LNCaP clone FGC (cell line): ENCODE data around the gene NUP214.
"Not testable (repeated sequence)": the region's sequence is repeated elsewhere in the genome, so short reads cannot be mapped to it uniquely, and the experiment has no call there.

Source experiments
- DNase-seq: peaks from one replicate; pipeline ENCODE4 v3.0.0-alpha.2; 2011; ENCODE audit warnings: low read depth
- H3K4me3 ChIP-seq: 2 replicates; pipeline ENCODE4 v1.5.1; 2011; ENCODE audit warnings: mild to moderate bottlenecking, low read depth, low read length, control low read depth
- CTCF ChIP-seq: IDR thresholded peaks from 2 replicates; pipeline ENCODE4 v1.5.1; 2012; ENCODE audit warnings: mild to moderate bottlenecking; ENCODE audit not compliant: control insufficient read depth, insufficient read depth; ENCODE audit errors: extremely low read depth

Gene NUP214

GRCh38 chr9:131181091-131181681 lies 55.8 kb downstream of the NUP214 start:
- no peak for DNase-seq
- H3K4me3 ChIP-seq: no peak overlapping the region
- TF ChIP-seq CTCF: no peak

- no peak overlapping the region for H3K4me3 ChIP-seq
- DNase-seq: no peak
- TF ChIP-seq CTCF: no peak
Measured at GRCh38 chr9:131185924-131186323, 60.5 kb downstream of the NUP214 start.

GRCh38 chr9:131186622-131187021 lies 61.2 kb downstream of the NUP214 start:
- no peak for DNase-seq
- TF ChIP-seq CTCF: no peak
- no peak overlapping the region for H3K4me3 ChIP-seq

GRCh38 chr9:131187957-131188356 lies 62.6 kb downstream of the NUP214 start:
- no peak for DNase-seq
- H3K4me3 ChIP-seq: no peak overlapping the region
- no peak for TF ChIP-seq CTCF

- DNase-seq: no peak
- no peak overlapping the region for H3K4me3 ChIP-seq
- no peak for TF ChIP-seq CTCF
Measured at GRCh38 chr9:131188976-131189375, 63.6 kb downstream of the NUP214 start.

- no peak for DNase-seq
- H3K4me3 ChIP-seq: no peak overlapping the region
- TF ChIP-seq CTCF: no peak
Measured at GRCh38 chr9:131190191-131190590, 64.8 kb downstream of the NUP214 start.

GRCh38 chr9:131191032-131191431 lies 65.6 kb downstream of the NUP214 start:
- DNase-seq, H3K4me3 ChIP-seq: not testable (repeated sequence)

- no peak overlapping the region for H3K4me3 ChIP-seq
- TF ChIP-seq CTCF: no peak
- DNase-seq: no peak
Measured at GRCh38 chr9:131191857-131192256, 66.5 kb downstream of the NUP214 start.
